Panc1 (cell line): Measurements from ENCODE around the gene EEA1. TPM values are rescaled to one million over a fixed set of nuclear protein-coding genes. Genes with fewer than 3 reads are reported as not detected.
A peak's percentile ranks its signal among the peaks of the same experiment; 100 is the strongest.

Experiments used
- ATAC-seq: fragments of 200-7000 bp; cut with Tn5 transposase; 2 replicates; pipeline ENCODE4 v1.9.1; 2020; ENCODE audit warnings: mild to moderate bottlenecking, moderate library complexity
- BruUV-seq: library from RNA; stranded (reverse); fragments of 400-500 nt; replicated peaks from 2 replicates; lab custom pipeline; 2021; lab: Mats Ljungman, UMichigan
- CTCF ChIA-PET: fragments of 300-600 bp; sonication (Branson Sonifier 250); formaldehyde crosslinking; loops from one replicate; lab custom pipeline; 2022; ENCODE audit warnings: antibody characterized with exemption; lab: Charles Lee
- POLR2A ChIA-PET: fragments of 300-600 bp; sonication (Branson Sonifier 250); formaldehyde crosslinking; loops from one replicate; lab custom pipeline; 2022; ENCODE audit warnings: antibody characterized with exemption; lab: Charles Lee
- DNase-seq: peaks from one replicate; pipeline ENCODE4 v3.0.0-alpha.2; 2010; ENCODE audit warnings: low read depth, low spot score
- H3K27ac ChIP-seq: 2 replicates; pipeline ENCODE4 v1.5.1; 2011; ENCODE audit warnings: mild to moderate bottlenecking, low read length, inconsistent platforms
- H3K27me3 ChIP-seq: fragments of 200-500 bp; sonication (Bioruptor generic); 2 replicates; pipeline ENCODE4 v1.6.0; 2014; ENCODE audit warnings: low read length, inconsistent platforms; ENCODE audit not compliant: control insufficient read depth, insufficient read depth
- H3K36me3 ChIP-seq: fragments of 200-500 bp; sonication (Bioruptor generic); 2 replicates; pipeline ENCODE4 v1.5.1; 2014; ENCODE audit warnings: inconsistent platforms, mild to moderate bottlenecking, low read length, moderate library complexity; ENCODE audit not compliant: control insufficient read depth, insufficient read depth
- H3K4me1 ChIP-seq: 2 replicates; pipeline ENCODE4 v1.5.1; 2011; ENCODE audit warnings: inconsistent platforms, mild to moderate bottlenecking, low read length, moderate library complexity; ENCODE audit not compliant: control insufficient read depth, insufficient read depth
- H3K4me3 ChIP-seq, 2 experiments: 2 replicates each; pipeline ENCODE4 v1.5.1; 2011 to 2012; ENCODE audit warnings: low read depth in 2 of 2, low read length in 2 of 2, mild to moderate bottlenecking in 2 of 2, inconsistent platforms in 1 of 2, moderate library complexity in 1 of 2
- H3K9me3 ChIP-seq: fragments of 200-500 bp; sonication (Bioruptor generic); 2 replicates; pipeline ENCODE4 v1.5.1; 2014; ENCODE audit warnings: low read depth, mild to moderate bottlenecking, inconsistent platforms, low read length, moderate library complexity; ENCODE audit not compliant: control insufficient read depth, insufficient read depth
- CTCF ChIP-seq: fragments of 450-650 bp; IDR thresholded peaks from 2 replicates; pipeline ENCODE4 v1.5.1; 2017; ENCODE audit warnings: mild to moderate bottlenecking
- POLR2AphosphoS5 ChIP-seq: IDR thresholded peaks from 2 replicates; pipeline ENCODE4 v1.6.1; 2012; ENCODE audit warnings: mild to moderate bottlenecking, low read depth, low read length, moderate library complexity
- SIN3A ChIP-seq: IDR thresholded peaks from 2 replicates; pipeline ENCODE4 v1.6.1; 2012; ENCODE audit warnings: low read depth, mild to moderate bottlenecking, low read length, moderate library complexity, borderline replicate concordance; ENCODE audit not compliant: insufficient read depth
- TCF7L2 ChIP-seq: IDR thresholded peaks from 2 replicates; pipeline ENCODE4 v1.6.1; 2011; ENCODE audit warnings: mild to moderate bottlenecking, low read depth, low read length, inconsistent platforms
- in situ Hi-C: cut with HindIII; loops from 2 replicates; pipeline ENCODE4 v1.10.0; 2016; ENCODE audit warnings: low sequenced_read_pairs, low pct_unique_long_range_greater_than_20kb
- intact Hi-C: fragments of 100-400 bp; cut with micrococcal nuclease; formaldehyde crosslinking; loops from one replicate; pipeline ENCODE4 v1.10.0; 2022; ENCODE audit not compliant: unreplicated experiment
- total RNA-seq: library from RNA; stranded (reverse); gene quantifications from one replicate; pipeline ENCODE4 v1.2.1, GENCODE V29; 2021; ENCODE audit not compliant: unreplicated experiment
- TF ChIP-seq, protein P1 (sequence below), 2 experiments: IDR thresholded peaks; 2 replicates each; pipeline ENCODE4 v1.6.1; 2011 to 2012; ENCODE audit warnings: low read depth in 2 of 2, control low read depth in 1 of 2, low read length in 1 of 2, mild to moderate bottlenecking in 1 of 2, moderate library complexity in 1 of 2; ENCODE audit not compliant: insufficient read depth in 1 of 2

Gene EEA1
- total RNA-seq, 1 experiment from 2014 or later: 15.1 TPM

DNA sequence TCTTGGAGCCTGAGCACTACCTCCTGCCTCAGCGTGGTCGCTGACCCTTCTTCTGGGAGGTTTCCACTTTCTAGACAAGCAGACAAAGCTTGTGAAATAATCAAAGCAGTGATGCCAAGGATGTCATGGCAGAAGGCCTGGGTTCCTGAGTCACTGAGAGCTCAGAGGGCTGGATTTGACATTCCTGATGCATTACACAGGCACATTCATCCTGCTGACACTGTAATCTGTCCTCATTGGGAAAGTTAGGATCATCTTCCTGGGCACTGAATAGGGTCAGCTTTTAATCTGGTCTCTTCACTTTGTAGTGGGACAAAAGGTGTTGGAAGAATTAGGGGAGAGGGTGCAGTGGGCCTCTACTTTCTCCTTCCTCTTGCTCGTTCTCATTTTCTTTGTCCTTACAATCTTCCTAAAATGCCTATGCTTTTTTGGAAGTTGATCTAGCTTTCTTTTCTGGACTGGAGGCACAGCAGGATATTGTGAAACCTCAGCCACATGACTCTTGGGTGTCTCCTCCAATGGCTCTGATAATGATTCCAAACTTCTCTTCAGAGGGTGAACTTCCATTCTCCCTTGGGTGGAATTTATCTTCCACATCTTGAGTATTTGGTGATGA is 29.6 kb downstream of the EEA1 start:
- intact Hi-C loops (no loop called here), in situ Hi-C loops (no loop called here)
- Histone ChIP-seq H3K36me3 (no peaks in the 10 kb centered on the region), H3K27me3 (no peaks in the 10 kb centered on the region), H3K27ac (peak overlapping the region; percentile 66), H3K4me1 (peaks cover 9% of the 10 kb centered on the region), H3K4me3 (0 out of 4 replicates have a peak overlapping the region, but pooled peaks of 1 of the 2 experiments have one; percentile 3), H3K9me3 (no peaks in the 10 kb centered on the region)
- TF ChIP-seq CTCF (no peak), POLR2AphosphoS5 (no peak), SIN3A (no peak)
- CTCF ChIA-PET: interaction anchor here (0.6 kb wide), 1 partner anchor 30 kb away, joined by 4 read pairs; no protein-coding TSS in a partner anchor
- peak; percentile 99 for ATAC-seq
- no TSS peak for BruUV-seq
- POLR2A ChIA-PET: interaction anchor here (0.6 kb wide), 2 partner anchors 23 to 279 kb away, joined by 3 to 6 read pairs; no protein-coding TSS in a partner anchor
- peak; percentile 91 for DNase-seq

- no peak overlapping the region for H3K4me3 ChIP-seq
- TF ChIP-seq POLR2AphosphoS5 (no peak), TCF7L2 (no peak), SIN3A (no peak), CTCF (no peak)
- TF ChIP-seq, protein P1, sequence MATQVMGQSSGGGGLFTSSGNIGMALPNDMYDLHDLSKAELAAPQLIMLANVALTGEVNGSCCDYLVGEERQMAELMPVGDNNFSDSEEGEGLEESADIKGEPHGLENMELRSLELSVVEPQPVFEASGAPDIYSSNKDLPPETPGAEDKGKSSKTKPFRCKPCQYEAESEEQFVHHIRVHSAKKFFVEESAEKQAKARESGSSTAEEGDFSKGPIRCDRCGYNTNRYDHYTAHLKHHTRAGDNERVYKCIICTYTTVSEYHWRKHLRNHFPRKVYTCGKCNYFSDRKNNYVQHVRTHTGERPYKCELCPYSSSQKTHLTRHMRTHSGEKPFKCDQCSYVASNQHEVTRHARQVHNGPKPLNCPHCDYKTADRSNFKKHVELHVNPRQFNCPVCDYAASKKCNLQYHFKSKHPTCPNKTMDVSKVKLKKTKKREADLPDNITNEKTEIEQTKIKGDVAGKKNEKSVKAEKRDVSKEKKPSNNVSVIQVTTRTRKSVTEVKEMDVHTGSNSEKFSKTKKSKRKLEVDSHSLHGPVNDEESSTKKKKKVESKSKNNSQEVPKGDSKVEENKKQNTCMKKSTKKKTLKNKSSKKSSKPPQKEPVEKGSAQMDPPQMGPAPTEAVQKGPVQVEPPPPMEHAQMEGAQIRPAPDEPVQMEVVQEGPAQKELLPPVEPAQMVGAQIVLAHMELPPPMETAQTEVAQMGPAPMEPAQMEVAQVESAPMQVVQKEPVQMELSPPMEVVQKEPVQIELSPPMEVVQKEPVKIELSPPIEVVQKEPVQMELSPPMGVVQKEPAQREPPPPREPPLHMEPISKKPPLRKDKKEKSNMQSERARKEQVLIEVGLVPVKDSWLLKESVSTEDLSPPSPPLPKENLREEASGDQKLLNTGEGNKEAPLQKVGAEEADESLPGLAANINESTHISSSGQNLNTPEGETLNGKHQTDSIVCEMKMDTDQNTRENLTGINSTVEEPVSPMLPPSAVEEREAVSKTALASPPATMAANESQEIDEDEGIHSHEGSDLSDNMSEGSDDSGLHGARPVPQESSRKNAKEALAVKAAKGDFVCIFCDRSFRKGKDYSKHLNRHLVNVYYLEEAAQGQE (IDR thresholded peaks at IDR 0.05; ENCODE audit: insufficient read depth in 1 of 2, low read depth in 2 of 2, low read length in 1 of 2): no peak
- no peaks in the 10 kb centered on the region for H3K27me3 ChIP-seq
- H3K36me3 ChIP-seq: no peaks in the 10 kb centered on the region
- in situ Hi-C loops (no loop called here), intact Hi-C loops (no loop called here)
- ATAC-seq (no peak), DNase-seq (no peak)
- H3K27ac ChIP-seq: peak overlapping the region; percentile 66; the same call in 1 of the 2 replicates
- ChIA-PET POLR2A (interaction anchor here (0.6 kb wide), 2 partner anchors 22 to 280 kb away, joined by 3 to 6 read pairs; no protein-coding TSS in a partner anchor), CTCF (interaction anchor here (0.6 kb wide), 1 partner anchor 30 kb away, joined by 4 read pairs; no protein-coding TSS in a partner anchor)
- H3K4me1 ChIP-seq: peaks cover 9% of the 10 kb centered on the region
- BruUV-seq: no TSS peak
- no peaks in the 10 kb centered on the region for H3K9me3 ChIP-seq
Measured at GRCh38 chr12:92898755-92899154, 30.3 kb downstream of the EEA1 start.
